ENCODE data around the gene AMIGO1. TPM values are rescaled to one million over a fixed set of nuclear protein-coding genes. Genes with fewer than 3 reads are reported as not detected.

Gene AMIGO1
- total and polyA plus RNA-seq, 10 of the 15 experiments (the other 5 are each of a cell fraction or from before 2014, with no cell fraction given): 0.02 to 0.28 (median 0.08) TPM; not detected in 1

DNA sequence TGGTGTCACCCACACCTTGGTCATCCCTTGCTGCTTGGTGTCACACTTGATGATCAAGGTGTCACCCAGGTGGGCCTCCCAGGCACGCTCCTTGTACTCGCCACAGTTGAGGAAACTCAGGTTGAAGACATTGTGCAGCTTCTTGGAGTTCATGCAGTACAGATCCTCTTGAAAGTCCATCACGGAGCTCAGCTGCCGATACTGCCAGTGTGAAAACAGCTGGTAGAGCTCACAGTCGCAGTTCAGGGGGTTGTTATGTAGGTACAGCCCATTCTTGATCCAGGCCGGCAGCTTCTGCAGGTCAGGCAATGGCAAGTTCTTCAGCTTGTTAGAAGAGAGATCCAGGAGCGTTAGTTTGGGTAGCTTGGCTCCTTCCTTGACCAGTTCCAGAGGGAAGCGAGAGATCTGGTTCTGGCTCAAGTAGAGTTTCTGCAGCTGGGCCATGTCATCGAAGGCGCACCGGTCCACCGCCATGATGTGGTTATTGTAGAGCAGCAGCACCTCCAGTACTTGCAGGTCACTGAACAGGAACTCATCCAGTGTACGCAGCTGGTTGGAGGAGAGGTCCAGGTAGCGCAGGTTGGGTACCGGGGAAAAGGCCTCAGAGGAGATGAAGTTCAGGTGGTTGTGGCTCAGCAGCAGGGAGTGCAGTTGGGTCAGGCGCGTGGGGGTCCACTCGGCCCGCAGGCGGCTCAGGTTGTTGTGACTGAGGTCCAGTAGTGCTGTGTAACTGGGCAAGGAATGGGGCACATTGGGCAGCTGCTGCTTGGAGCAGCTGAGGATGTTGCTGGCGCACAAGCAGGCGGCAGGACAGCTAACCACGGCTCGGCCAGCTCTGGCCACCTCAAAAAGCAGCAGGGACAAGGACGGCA, 1.3 kb downstream of the AMIGO1 start:
- Histone ChIP-seq H3K4me2 (ENCODE audit: control insufficient read depth, insufficient read depth) (no peak overlapping the region), H2AFZ (ENCODE audit: control insufficient read depth, low read depth, low read length) (no peak overlapping the region), H3K4me1 (ENCODE audit: control insufficient read depth, insufficient read depth, low read length) (0 out of 2 replicates have a peak, but pooled peaks cover 3% of the 10 kb centered on the region), H3K27ac (ENCODE audit: control insufficient read depth, insufficient read depth) (no peak overlapping the region), H4K20me1 (ENCODE audit: control insufficient read depth, insufficient read depth) (no peaks in the 10 kb centered on the region), H3K4me3 (no peak overlapping the region), H3K36me3 (ENCODE audit: control insufficient read depth in 2 of 2, insufficient read depth in 2 of 2, low read length in 1 of 2) (no peaks in the 10 kb centered on the region), H3K79me2 (ENCODE audit: control insufficient read depth, insufficient read depth, low read length) (no peaks in the 10 kb centered on the region), H3K9me3 (replicated peaks; ENCODE audit: control insufficient read depth, insufficient read depth, low read length) (no peaks in the 10 kb centered on the region), H3K27me3 (replicated peaks in 1 of 2; ENCODE audit: control insufficient read depth in 2 of 2, insufficient read depth in 2 of 2, low read length in 1 of 2) (no peaks in the 10 kb centered on the region), H3K9ac (ENCODE audit: control insufficient read depth, insufficient read depth, low read length) (no peak overlapping the region)
- FAIRE-seq: no peak
- ChIA-PET CTCF (interaction anchor here (0.6 to 26.7 kb wide), 5 partner anchors 13 to 231 kb away, joined by 3 to 1280 read pairs (median 3); partner anchors contain the start of genes CYB561D1 and GPR61), RAD21 (ENCODE audit: unreplicated experiment) (interaction anchor here (1.4 to 1.8 kb wide), 2 partner anchors 25 to 231 kb away, joined by 3 to 5 read pairs; no protein-coding TSS in a partner anchor), SMC1A (ENCODE audit: uncharacterized antibody, unreplicated experiment) (interaction anchor here (15.8 kb wide), 1 partner anchor 19 kb away, joined by 205 read pairs; no protein-coding TSS in a partner anchor), POLR2A (no interaction called here)
- DNase-seq (ENCODE audit: low read depth, low spot score): no peak
- in situ Hi-C loops (cut with MboI) (no loop called here), intact Hi-C loops (cut with micrococcal nuclease; ENCODE audit: unreplicated experiment) (no loop called here)
- no TSS peak for BruUV-seq (replicated peaks)
- 84% methylated on average over 25 of the region's 25 CpGs for WGBS (ENCODE audit: insufficient coverage, insufficient replicate concordance, low lambda C conversion rate, missing lambda C conversion rate)
- TF ChIP-seq TCF7 (IDR thresholded peaks at IDR 0.05; ENCODE audit: borderline replicate concordance): no peak
- TF ChIP-seq, protein P1, sequence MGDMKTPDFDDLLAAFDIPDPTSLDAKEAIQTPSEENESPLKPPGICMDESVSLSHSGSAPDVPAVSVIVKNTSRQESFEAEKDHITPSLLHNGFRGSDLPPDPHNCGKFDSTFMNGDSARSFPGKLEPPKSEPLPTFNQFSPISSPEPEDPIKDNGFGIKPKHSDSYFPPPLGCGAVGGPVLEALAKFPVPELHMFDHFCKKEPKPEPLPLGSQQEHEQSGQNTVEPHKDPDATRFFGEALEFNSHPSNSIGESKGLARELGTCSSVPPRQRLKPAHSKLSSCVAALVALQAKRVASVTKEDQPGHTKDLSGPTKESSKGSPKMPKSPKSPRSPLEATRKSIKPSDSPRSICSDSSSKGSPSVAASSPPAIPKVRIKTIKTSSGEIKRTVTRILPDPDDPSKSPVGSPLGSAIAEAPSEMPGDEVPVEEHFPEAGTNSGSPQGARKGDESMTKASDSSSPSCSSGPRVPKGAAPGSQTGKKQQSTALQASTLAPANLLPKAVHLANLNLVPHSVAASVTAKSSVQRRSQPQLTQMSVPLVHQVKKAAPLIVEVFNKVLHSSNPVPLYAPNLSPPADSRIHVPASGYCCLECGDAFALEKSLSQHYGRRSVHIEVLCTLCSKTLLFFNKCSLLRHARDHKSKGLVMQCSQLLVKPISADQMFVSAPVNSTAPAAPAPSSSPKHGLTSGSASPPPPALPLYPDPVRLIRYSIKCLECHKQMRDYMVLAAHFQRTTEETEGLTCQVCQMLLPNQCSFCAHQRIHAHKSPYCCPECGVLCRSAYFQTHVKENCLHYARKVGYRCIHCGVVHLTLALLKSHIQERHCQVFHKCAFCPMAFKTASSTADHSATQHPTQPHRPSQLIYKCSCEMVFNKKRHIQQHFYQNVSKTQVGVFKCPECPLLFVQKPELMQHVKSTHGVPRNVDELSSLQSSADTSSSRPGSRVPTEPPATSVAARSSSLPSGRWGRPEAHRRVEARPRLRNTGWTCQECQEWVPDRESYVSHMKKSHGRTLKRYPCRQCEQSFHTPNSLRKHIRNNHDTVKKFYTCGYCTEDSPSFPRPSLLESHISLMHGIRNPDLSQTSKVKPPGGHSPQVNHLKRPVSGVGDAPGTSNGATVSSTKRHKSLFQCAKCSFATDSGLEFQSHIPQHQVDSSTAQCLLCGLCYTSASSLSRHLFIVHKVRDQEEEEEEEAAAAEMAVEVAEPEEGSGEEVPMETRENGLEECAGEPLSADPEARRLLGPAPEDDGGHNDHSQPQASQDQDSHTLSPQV (IDR thresholded peaks at IDR 0.05): no peak
- TF ChIP-seq NR2F1 (conservative IDR thresholded peaks at IDR 0.05): no peak
- no peak for TF ChIP-seq MYC (IDR thresholded peaks at IDR 0.05; ENCODE audit: insufficient read depth, insufficient read length, insufficient replicate concordance, low read length, severe bottlenecking)
- no peak for TF ChIP-seq POLR2A (IDR thresholded peaks at IDR 0.05; ENCODE audit: low read depth, low read length)
- TF ChIP-seq, protein P2, sequence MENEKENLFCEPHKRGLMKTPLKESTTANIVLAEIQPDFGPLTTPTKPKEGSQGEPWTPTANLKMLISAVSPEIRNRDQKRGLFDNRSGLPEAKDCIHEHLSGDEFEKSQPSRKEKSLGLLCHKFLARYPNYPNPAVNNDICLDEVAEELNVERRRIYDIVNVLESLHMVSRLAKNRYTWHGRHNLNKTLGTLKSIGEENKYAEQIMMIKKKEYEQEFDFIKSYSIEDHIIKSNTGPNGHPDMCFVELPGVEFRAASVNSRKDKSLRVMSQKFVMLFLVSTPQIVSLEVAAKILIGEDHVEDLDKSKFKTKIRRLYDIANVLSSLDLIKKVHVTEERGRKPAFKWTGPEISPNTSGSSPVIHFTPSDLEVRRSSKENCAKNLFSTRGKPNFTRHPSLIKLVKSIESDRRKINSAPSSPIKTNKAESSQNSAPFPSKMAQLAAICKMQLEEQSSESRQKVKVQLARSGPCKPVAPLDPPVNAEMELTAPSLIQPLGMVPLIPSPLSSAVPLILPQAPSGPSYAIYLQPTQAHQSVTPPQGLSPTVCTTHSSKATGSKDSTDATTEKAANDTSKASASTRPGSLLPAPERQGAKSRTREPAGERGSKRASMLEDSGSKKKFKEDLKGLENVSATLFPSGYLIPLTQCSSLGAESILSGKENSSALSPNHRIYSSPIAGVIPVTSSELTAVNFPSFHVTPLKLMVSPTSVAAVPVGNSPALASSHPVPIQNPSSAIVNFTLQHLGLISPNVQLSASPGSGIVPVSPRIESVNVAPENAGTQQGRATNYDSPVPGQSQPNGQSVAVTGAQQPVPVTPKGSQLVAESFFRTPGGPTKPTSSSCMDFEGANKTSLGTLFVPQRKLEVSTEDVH (IDR thresholded peaks at IDR 0.05; ENCODE audit: low read depth, partially characterized antibody): no peak
- TF ChIP-seq NBN (IDR thresholded peaks at IDR 0.05): no peak
- no peak for TF ChIP-seq SMC3 (IDR thresholded peaks at IDR 0.05; ENCODE audit: borderline replicate concordance, low read length)
- no peak for TF ChIP-seq SMAD1 (IDR thresholded peaks at IDR 0.05; ENCODE audit: low read depth, partially characterized antibody)
- no peak for TF ChIP-seq ATF7 (IDR thresholded peaks at IDR 0.05; ENCODE audit: low read depth)
- no peak for TF ChIP-seq LARP7 (IDR thresholded peaks at IDR 0.05)
- no peak for TF ChIP-seq RCOR1 (conservative IDR thresholded peaks at IDR 0.05; ENCODE audit: low read depth, low read length)
- TF ChIP-seq PAX8 (IDR thresholded peaks at IDR 0.05): no peak
- ATAC-seq: no peak
